Measurements from ENCODE around the gene WNT5B. TPM values are rescaled to one million over a fixed set of nuclear protein-coding genes. Genes with fewer than 3 reads are reported as not detected.

WNT5B gene
- total RNA-seq, 4 donors from 2014 or later = 11.7 to 34.1 (median 17.6) TPM

- peak; percentile 9 to 50 (median 13) for TF ChIP-seq CTCF (IDR thresholded peaks at IDR 0.05)
- peak in 1 of 2 donors; percentile 29 for TF ChIP-seq POLR2A (IDR thresholded peaks at IDR 0.05)
- TF ChIP-seq EP300 (IDR thresholded peaks at IDR 0.05) = peak in 1 of 2 donors; percentile 7
- no peaks in the 10 kb centered on the region for H3K36me3 ChIP-seq
- 1 to 5% methylated on average over 22 to 27 of the region's 58 CpGs for WGBS, 2 donors
- peaks cover 0 to 13% of the 10 kb centered on the region in 2 donors for H3K27me3 ChIP-seq
- H3K4me1 ChIP-seq = peaks cover 0 to 69% (median 10%) of the 10 kb centered on the region in 4 donors
- peak in 1 of 2 donors; percentile 41 for DNase-seq (ENCODE audit: low spot score in 2 of 2)
- peak overlapping the region; percentile 32 to 88 (median 50) for H3K27ac ChIP-seq
- H3K9me3 ChIP-seq = no peaks in the 10 kb centered on the region
- H3K4me3 ChIP-seq = peak overlapping the region; percentile 41 to 75 (median 56)
Measured at GRCh38 chr12:1630133-1630826, 1.2 kb downstream of the WNT5B start.

- H3K27ac ChIP-seq = peak overlapping the region; percentile 32 to 88 (median 52)
- 23 to 38% methylated on average over 21 to 23 of the region's 23 CpGs for WGBS, 2 donors
- H3K4me1 ChIP-seq = peaks cover 0 to 64% (median 10%) of the 10 kb centered on the region in 4 donors
- H3K4me3 ChIP-seq = peak overlapping the region; percentile 41 to 75 (median 56)
- peak; percentile 54 to 72 for DNase-seq (ENCODE audit: low spot score in 2 of 2)
- H3K27me3 ChIP-seq = peaks cover 0 to 13% of the 10 kb centered on the region in 2 donors
- peak in 1 of 2 donors; percentile 33 for TF ChIP-seq POLR2A (IDR thresholded peaks at IDR 0.05)
- TF ChIP-seq EP300 (IDR thresholded peaks at IDR 0.05) = peak in 1 of 2 donors; percentile 30
- peak in 1 of 5 experiments; percentile 14 for TF ChIP-seq CTCF (IDR thresholded peaks at IDR 0.05)
- H3K9me3 ChIP-seq = no peaks in the 10 kb centered on the region
- H3K36me3 ChIP-seq = no peaks in the 10 kb centered on the region
Measured at GRCh38 chr12:1630827-1631591, 2.0 kb downstream of the WNT5B start.

- H3K4me1 ChIP-seq = peaks cover 0 to 63% (median 10%) of the 10 kb centered on the region in 4 donors
- no peak for TF ChIP-seq EP300 (IDR thresholded peaks at IDR 0.05)
- no peak for TF ChIP-seq POLR2A (IDR thresholded peaks at IDR 0.05)
- H3K9me3 ChIP-seq = no peaks in the 10 kb centered on the region
- H3K27ac ChIP-seq = peak overlapping the region in 1 of 4 donors; percentile 63
- 85 to 86% methylated on average over 11 to 14 of the region's 14 CpGs for WGBS, 2 donors
- H3K27me3 ChIP-seq = peaks cover 0 to 13% of the 10 kb centered on the region in 2 donors
- no peaks in the 10 kb centered on the region for H3K36me3 ChIP-seq
- no peak for DNase-seq (ENCODE audit: low spot score in 2 of 2)
- no peak overlapping the region for H3K4me3 ChIP-seq
Measured at GRCh38 chr12:1632702-1633101, 3.7 kb downstream of the WNT5B start.

- H3K4me3 ChIP-seq = no peak overlapping the region
- H3K4me1 ChIP-seq = peaks cover 0 to 63% (median 10%) of the 10 kb centered on the region in 4 donors
- WGBS, 2 donors = 59 to 70% methylated on average over 3 of the region's 3 CpGs
Measured at GRCh38 chr12:1633459-1633858, 4.4 kb downstream of the WNT5B start.

More at GRCh38 chr12:1633459-1633858, 4.4 kb downstream of the WNT5B start:
- H3K9me3 ChIP-seq = no peaks in the 10 kb centered on the region
- no peak for DNase-seq (ENCODE audit: low spot score in 2 of 2)
- H3K36me3 ChIP-seq = no peaks in the 10 kb centered on the region
- peak overlapping the region in 1 of 4 donors; percentile 63 for H3K27ac ChIP-seq
- H3K27me3 ChIP-seq = peaks cover 0 to 13% of the 10 kb centered on the region in 2 donors
- TF ChIP-seq CTCF (IDR thresholded peaks at IDR 0.05) (no peak), POLR2A (IDR thresholded peaks at IDR 0.05) (no peak), EP300 (IDR thresholded peaks at IDR 0.05) (peak in 1 of 2 donors; percentile 10)

All from tibial nerve (tissue), 4 donors.